NCI-H1436 treated with DMSO at 0.1 percent for 48 hours (cell line): Measurements from ENCODE around the gene BLOC1S4.
"Not testable (repeated sequence)": the region's sequence is repeated elsewhere in the genome, so short reads cannot be mapped to it uniquely, and the experiment has no call there.

ENCODE experiments used
- DNase-seq: peaks from one replicate; lab custom pipeline; 2025; lab: John Stamatoyannopoulos, UW

Gene BLOC1S4

GRCh38 chr4:6742507-6742906 is 26.5 kb downstream of the BLOC1S4 start:
- no peak for DNase-seq

DNA sequence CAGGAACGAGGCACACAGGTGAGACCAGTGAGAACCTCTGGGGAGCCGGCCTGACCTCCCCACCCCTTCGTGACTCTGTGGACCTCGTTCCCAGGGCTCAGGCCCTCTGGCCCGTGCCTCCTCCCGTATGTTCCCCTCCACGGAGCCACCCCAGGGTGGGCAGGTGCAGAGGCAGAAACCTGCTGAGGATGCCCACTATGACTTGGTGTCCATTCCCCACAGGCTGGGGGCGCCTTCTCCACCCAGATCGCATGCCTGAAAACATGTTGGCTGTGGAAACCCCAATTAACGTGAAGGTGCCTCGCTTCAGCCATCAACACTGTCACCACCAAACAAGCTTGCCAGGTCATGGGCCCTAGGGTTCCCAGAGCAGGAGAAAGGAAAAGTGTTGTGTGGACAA is 27.0 kb downstream of the BLOC1S4 start:
- no peak for DNase-seq

- no peak for DNase-seq
Observed at GRCh38 chr4:6746721-6747293, 30.8 kb downstream of the BLOC1S4 start.

DNA sequence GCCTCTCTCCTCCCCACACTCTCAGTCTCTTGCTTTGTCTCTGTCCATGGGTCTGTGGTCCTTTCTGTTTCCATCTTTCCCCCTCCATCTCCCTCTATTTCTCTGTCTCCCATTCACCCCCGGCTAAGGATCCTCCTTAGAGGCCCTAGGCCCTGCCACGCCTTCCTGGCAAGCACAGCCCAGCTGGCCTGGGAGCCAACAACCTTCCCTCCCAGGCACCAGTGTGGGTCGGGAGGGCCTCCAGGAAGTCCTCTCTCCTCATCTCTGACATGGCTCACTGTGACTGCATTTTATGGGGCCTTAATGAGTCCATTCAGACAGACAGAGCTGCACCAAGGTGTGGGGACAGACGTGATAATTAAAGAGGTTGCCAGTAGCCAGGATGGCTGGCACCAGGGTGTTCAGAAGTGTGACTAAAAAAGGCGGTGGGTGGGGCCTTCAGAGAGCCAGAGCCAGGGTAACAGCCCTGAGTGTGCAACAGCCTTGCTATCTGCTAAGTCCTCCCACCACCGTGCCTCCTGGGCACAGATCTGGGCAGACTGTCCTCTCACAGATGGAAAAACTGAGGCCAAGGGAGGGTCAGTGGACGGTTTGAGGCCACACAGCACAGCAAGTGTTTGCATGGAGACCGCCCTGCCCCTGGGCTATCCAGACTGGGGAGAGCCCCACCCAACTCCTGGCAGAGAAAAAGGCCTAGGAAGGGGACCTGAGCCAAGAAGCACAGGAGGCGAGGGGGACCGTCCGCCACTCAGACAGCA is 31.5 kb downstream of the BLOC1S4 start:
- DNase-seq: no peak

GRCh38 chr4:6748286-6748685 is 32.3 kb downstream of the BLOC1S4 start:
- DNase-seq: no peak

- no peak for DNase-seq
Observed at GRCh38 chr4:6749340-6750171, 33.6 kb downstream of the BLOC1S4 start.

GRCh38 chr4:6750286-6751221 is 34.6 kb downstream of the BLOC1S4 start:
- DNase-seq: no peak

DNA sequence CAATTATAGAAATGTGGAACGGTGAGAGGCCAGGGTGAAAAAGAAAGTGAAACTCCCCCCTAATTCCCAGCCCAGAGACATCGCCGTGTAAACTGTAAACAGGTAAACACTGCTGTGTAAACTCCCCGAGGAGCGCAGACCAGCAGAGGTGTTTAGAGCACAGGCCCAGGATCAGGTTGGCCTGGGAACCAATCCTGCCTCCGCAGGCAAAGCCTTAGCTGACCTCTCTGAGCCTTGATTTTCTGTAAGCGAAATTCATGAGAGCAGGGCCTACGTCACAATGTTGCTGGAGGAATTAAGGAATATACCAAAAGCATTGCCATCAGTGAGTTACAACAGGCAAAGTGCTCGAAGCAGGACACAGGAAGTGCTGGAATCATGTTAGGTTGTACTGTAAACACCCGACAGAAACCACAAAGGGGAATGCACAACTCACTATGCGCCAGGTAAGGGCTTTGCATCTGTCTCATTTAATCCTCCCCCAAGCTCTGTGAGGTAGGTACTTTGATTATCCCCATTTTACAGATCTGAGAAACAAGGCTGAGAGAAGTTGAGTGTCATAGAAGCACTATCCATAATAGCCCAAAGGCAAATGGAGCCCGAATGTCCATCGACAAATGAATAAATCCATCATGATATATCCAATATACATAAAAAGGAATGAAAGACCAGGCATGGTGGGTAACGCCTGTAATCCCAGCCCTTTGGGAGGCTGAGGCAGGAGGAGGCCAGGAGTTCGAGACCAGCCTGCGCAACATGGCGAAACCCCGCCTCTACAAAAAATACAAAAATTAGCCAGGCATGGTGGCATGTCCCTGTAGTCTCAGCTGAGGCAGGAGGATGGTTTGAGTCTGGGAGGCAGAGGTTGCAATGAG is 35.9 kb downstream of the BLOC1S4 start:
- no peak for DNase-seq

GRCh38 chr4:6752486-6752829 is 36.5 kb downstream of the BLOC1S4 start:
- no peak for DNase-seq

GRCh38 chr4:6753103-6753560 is 37.2 kb downstream of the BLOC1S4 start:
- no peak for DNase-seq

- no peak for DNase-seq
Observed at GRCh38 chr4:6753891-6754290, 37.9 kb downstream of the BLOC1S4 start.

- no peak for DNase-seq
Observed at GRCh38 chr4:6754481-6755087, 38.6 kb downstream of the BLOC1S4 start.

DNA sequence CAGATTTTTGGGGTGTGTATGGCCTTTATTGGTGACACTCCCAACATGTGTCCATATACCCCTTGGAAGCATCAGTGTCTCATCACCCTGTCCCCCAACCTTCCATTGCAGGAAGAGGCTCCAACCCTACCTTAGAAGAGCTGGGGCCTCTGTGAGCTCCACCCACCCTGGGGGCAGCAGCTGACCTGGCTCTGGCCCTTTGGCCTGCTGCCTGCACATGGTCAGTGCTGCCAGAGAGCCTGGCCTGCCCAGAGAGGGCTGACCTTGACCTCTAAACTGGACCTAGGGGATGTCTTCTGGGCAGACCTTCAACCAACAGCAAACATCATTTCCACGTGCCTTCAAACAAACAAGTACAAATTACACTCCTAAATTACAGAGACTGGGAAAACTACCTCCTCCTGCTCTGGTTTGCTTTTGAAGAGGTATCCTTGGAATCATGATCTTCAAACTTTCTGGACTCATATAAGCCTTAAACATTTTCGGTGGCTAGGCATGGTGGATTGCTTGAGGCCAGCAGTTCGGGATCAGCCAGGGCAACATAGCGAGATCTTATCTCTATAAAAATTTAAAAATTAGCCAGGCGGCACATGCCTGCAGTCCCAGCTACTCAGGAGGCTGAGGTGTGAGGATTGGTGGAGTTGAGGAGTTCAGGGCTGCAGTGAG is 39.2 kb downstream of the BLOC1S4 start:
- no peak for DNase-seq

DNA sequence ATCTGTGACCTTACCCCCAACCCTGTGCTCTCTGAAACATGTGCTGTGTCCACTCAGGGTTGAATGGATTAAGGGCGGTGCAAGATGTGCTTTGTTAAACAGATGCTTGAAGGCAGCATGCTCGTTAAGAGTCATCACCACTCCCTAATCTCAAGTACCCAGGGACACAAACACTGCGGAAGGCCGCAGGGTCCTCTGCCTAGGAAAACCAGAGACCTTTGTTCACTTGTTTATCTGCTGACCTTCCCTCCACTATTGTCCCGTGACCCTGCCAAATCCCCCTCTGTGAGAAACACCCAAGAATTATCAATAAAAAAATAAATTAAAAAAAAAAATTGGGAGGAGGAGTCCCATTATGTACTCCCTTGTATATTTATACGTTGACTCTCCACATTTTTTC is 40.4 kb downstream of the BLOC1S4 start:
- not testable (repeated sequence) for DNase-seq

DNA sequence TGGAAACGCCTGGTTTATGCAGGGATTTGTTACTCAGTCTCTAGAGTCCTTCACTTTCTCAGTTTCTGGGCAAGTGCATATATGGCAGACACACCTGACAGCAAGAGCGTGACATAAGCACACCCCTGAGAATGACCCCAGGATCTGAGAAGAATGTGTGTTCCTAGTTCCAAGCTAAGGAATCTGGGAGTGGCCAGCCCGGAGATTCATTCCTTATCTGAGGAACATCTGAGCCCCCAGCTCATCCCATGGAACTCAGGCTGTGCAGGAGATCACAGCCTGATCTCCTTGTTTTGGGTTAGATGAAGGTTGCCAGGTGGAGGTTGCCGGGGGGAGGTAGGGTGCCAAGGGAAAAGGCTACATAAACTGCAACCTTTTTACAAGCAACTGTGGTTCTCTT is 42.8 kb downstream of the BLOC1S4 start:
- DNase-seq: no peak

DNA sequence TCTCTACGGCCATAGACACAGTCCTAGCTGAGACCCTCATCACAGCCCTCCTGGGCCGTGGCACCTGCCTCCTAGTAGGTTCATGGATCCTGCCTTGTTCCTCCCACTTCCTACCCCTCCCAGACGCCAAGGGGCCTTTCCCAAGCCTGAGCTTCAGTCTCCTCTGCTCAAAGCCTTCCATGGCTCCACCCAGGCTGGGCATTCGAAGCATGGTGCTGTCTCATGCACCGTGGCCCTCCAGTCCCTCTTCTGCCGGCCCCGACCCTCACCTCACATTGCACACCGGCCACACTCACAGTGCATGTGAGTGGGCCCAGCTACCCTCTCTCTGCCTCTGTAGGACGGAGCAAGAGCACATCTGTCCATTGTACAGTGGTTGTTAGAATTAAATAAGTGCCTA is 44.9 kb downstream of the BLOC1S4 start:
- no peak for DNase-seq

DNA sequence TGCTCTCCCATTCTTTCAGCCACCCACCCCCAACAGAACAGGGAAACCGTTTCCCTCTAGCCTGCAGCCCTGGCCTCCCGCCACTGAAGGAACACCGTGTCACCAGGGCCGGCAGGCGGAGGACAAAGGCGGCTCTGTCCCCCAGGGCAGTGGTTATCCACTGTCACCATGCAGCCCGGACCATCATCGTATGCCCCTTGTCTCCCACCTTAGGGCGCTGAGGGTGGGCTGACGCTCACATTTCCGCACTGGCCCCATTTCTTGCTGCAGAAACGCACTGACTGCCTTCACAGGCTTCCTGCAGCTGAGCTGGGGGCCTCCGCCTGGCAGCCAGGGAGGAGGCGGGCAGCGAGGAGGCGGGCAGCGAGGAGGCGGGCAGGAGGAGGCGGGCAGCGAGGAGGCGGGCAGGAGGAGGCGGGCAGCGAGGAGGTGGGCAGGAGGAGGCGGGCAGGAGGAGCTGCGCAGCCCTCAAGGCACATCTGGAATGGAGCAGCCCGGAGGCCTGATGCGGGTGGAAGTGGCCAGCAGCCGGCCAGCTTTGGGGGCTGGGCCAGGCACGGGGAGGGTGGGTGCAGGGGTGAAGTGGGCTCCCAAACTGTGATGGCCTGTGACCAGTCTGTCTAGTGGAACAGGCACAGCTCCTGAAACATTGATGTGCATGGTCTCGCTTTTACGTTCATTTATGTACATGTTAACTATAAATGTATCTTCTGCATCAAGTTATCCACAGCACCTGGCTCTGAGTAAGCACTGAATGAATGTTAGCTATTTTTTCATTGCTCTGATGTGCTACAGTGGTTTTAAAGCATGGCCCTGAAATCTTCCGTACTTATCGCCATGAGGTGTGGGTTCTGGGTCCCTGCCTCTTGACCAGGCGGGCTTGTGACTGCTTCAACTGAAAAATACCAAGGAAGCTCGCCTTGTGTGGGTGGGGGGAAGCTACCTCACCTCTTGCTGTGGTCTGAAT is 46.0 kb downstream of the BLOC1S4 start:
- DNase-seq: no peak

DNA sequence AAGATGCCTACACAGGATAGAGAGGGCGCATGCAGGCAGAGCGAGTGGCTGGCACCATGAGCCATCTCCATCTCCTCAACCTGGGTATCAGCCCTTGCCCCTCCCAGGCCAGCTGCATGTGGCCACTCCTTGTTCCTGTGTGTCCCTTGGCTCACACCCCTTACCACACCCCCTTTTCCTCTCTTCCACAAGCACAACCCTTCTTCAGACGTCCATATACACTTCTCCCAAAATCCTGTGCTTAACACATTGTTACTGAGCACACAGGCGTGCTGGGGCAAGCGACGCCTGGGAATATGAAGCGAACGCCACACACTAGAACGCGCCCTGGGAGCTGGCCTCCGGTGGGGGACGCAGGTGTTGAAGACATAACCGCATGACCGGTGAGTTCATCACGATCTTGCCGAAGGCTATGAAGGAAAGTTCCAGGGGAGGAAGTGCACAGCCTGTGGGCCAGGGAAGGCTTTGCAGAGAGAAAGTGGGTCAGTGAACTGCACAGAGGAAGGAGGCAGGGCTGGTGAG is 47.4 kb downstream of the BLOC1S4 start:
- DNase-seq: no peak
